ENCODE measurements around the gene PADI1. TPM values are rescaled to one million over a fixed set of nuclear protein-coding genes. Genes with fewer than 3 reads are reported as not detected.

Gene PADI1
- polyA plus RNA-seq, 1 experiment = not detected

GRCh38 chr1:17213148-17213781, 8.3 kb downstream of the PADI1 start:
- Histone ChIP-seq H3K27ac (ENCODE audit: low read depth, low read length) (no peak overlapping the region), H3K4me3 (ENCODE audit: low read depth, low read length) (no peak overlapping the region), H3K27me3 (ENCODE audit: control insufficient read depth, insufficient read depth, low read length) (peaks cover under 1% of the 10 kb centered on the region), H3K9me3 (ENCODE audit: control insufficient read depth, insufficient read depth, low read length) (no peaks in the 10 kb centered on the region)
- ChIA-PET POLR2A (interaction anchor here (0.6 to 0.9 kb wide), 2 partner anchors 23 to 45 kb away, joined by 4 to 6 read pairs; no protein-coding TSS in a partner anchor), CTCF (interaction anchor here (0.6 to 1.8 kb wide), 4 partner anchors 20 to 87 kb away, joined by 3 to 8 read pairs (median 4); no protein-coding TSS in a partner anchor)
- no peak for TF ChIP-seq CTCF (IDR thresholded peaks at IDR 0.05; ENCODE audit: low read depth, low read length)
- DNase-seq (ENCODE audit: low read depth, low spot score) = no peak

GRCh38 chr1:17213782-17214148, 8.8 kb downstream of the PADI1 start:
- Histone ChIP-seq H3K9me3 (ENCODE audit: control insufficient read depth, insufficient read depth, low read length) (no peaks in the 10 kb centered on the region; the same call in 1 of the 2 replicates), H3K27ac (ENCODE audit: low read depth, low read length) (no peak overlapping the region), H3K27me3 (ENCODE audit: control insufficient read depth, insufficient read depth, low read length) (peaks cover 6% of the 10 kb centered on the region), H3K4me3 (ENCODE audit: low read depth, low read length) (no peak overlapping the region)
- no peak for TF ChIP-seq CTCF (IDR thresholded peaks at IDR 0.05; ENCODE audit: low read depth, low read length)
- ChIA-PET POLR2A (no interaction called here), CTCF (no interaction called here)
- no peak for DNase-seq (ENCODE audit: low read depth, low spot score)

GRCh38 chr1:17214876-17215544, 10.1 kb downstream of the PADI1 start:
- POLR2A ChIA-PET = no interaction called here
- peaks cover 7% of the 10 kb centered on the region for H3K27me3 ChIP-seq (ENCODE audit: control insufficient read depth, insufficient read depth, low read length)

GRCh38 chr1:17215545-17215890, 10.6 kb downstream of the PADI1 start:
- H3K27ac ChIP-seq (ENCODE audit: low read depth, low read length) = no peak overlapping the region
- no peak overlapping the region for H3K4me3 ChIP-seq (ENCODE audit: low read depth, low read length)
- TF ChIP-seq CTCF (IDR thresholded peaks at IDR 0.05; ENCODE audit: low read depth, low read length) = no peak
- no peaks in the 10 kb centered on the region; the same call in 1 of the 2 replicates for H3K9me3 ChIP-seq (ENCODE audit: control insufficient read depth, insufficient read depth, low read length)
- no peak for DNase-seq (ENCODE audit: low read depth, low spot score)
- peaks cover 12% of the 10 kb centered on the region for H3K27me3 ChIP-seq (ENCODE audit: control insufficient read depth, insufficient read depth, low read length)
- ChIA-PET POLR2A (no interaction called here), CTCF (interaction anchor here (1.7 to 1.9 kb wide), 2 partner anchors 22 to 89 kb away, joined by 4 to 7 read pairs; no protein-coding TSS in a partner anchor)

More at GRCh38 chr1:17214876-17215544, 10.1 kb downstream of the PADI1 start:
- no peak for DNase-seq (ENCODE audit: low read depth, low spot score)
- Histone ChIP-seq H3K9me3 (ENCODE audit: control insufficient read depth, insufficient read depth, low read length) (no peaks in the 10 kb centered on the region; the same call in 1 of the 2 replicates), H3K27ac (ENCODE audit: low read depth, low read length) (no peak overlapping the region), H3K4me3 (ENCODE audit: low read depth, low read length) (no peak overlapping the region)
- no peak for TF ChIP-seq CTCF (IDR thresholded peaks at IDR 0.05; ENCODE audit: low read depth, low read length)
- CTCF ChIA-PET = interaction anchor here (1.7 to 1.9 kb wide), 2 partner anchors 22 to 89 kb away, joined by 4 to 7 read pairs; no protein-coding TSS in a partner anchor

- no peaks in the 10 kb centered on the region; the same call in 1 of the 2 replicates for H3K9me3 ChIP-seq (ENCODE audit: control insufficient read depth, insufficient read depth, low read length)
- ChIA-PET CTCF (interaction anchor here (1.7 to 1.9 kb wide), 2 partner anchors 21 to 90 kb away, joined by 4 to 7 read pairs; no protein-coding TSS in a partner anchor), POLR2A (no interaction called here)
These were observed 11.2 kb downstream of the PADI1 start for GRCh38 chr1:17216078-17216477.

More at GRCh38 chr1:17216078-17216477, 11.2 kb downstream of the PADI1 start:
- Histone ChIP-seq H3K4me3 (ENCODE audit: low read depth, low read length) (no peak overlapping the region), H3K27ac (ENCODE audit: low read depth, low read length) (no peak overlapping the region), H3K27me3 (ENCODE audit: control insufficient read depth, insufficient read depth, low read length) (peaks cover 16% of the 10 kb centered on the region)
- DNase-seq (ENCODE audit: low read depth, low spot score) = no peak
- TF ChIP-seq CTCF (IDR thresholded peaks at IDR 0.05; ENCODE audit: low read depth, low read length) = no peak

Data from AG04450 (cell line).